ENCODE data around the gene NDST4.
"Not testable (repeated sequence)": the region's sequence is repeated elsewhere in the genome, so short reads cannot be mapped to it uniquely, and the experiment has no call there.

Gene NDST4

DNA sequence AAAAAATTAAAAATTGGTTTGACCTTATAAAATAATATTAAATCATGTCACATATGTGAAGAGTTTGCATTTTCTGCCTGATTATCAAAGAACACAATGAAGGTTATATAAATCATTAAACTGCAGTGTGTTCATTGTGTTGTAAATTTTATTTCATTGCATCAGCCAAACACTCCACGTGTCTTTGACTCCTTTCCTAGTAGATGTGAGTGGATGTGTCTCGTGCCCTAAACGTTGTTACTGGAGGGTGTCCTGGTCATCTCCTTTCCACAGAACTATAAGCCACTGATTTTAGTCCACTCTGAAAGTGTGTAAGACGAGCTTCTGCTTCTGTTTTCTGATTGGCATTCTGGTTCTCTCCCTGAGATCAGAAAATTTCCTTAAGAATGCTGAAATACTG lies 127.3 kb downstream of the NDST4 start:
- TF ChIP-seq, protein P1, sequence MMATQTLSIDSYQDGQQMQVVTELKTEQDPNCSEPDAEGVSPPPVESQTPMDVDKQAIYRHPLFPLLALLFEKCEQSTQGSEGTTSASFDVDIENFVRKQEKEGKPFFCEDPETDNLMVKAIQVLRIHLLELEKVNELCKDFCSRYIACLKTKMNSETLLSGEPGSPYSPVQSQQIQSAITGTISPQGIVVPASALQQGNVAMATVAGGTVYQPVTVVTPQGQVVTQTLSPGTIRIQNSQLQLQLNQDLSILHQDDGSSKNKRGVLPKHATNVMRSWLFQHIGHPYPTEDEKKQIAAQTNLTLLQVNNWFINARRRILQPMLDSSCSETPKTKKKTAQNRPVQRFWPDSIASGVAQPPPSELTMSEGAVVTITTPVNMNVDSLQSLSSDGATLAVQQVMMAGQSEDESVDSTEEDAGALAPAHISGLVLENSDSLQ (IDR thresholded peaks at IDR 0.05): no peak
- TF ChIP-seq CTBP1 (IDR thresholded peaks at IDR 0.05; ENCODE audit: borderline replicate concordance) (no peak), SP1 (IDR thresholded peaks at IDR 0.05) (no peak), L3MBTL2 (conservative IDR thresholded peaks at IDR 0.05) (no peak), ZNF384 (IDR thresholded peaks at IDR 0.05) (no peak), ELF4 (IDR thresholded peaks at IDR 0.05) (no peak), NFRKB (IDR thresholded peaks at IDR 0.05) (no peak), ARNT (IDR thresholded peaks at IDR 0.05) (no peak), FOXA1 (IDR thresholded peaks at IDR 0.05) (no peak), TARDBP (IDR thresholded peaks at IDR 0.05) (no peak), FOXK2 (IDR thresholded peaks at IDR 0.05) (no peak), FOXM1 (IDR thresholded peaks at IDR 0.05; ENCODE audit: borderline replicate concordance) (no peak), SUZ12 (IDR thresholded peaks at IDR 0.05) (no peak), BHLHE40 (IDR thresholded peaks at IDR 0.05; ENCODE audit: borderline replicate concordance) (no peak), LEF1 (IDR thresholded peaks at IDR 0.05; ENCODE audit: borderline replicate concordance) (no peak), HDGF (IDR thresholded peaks at IDR 0.05; ENCODE audit: borderline replicate concordance) (no peak)
- ChIA-PET CTCF (no interaction called here), POLR2A (no interaction called here)
- no peak for DNase-seq (ENCODE audit: extremely low spot score)

DNA sequence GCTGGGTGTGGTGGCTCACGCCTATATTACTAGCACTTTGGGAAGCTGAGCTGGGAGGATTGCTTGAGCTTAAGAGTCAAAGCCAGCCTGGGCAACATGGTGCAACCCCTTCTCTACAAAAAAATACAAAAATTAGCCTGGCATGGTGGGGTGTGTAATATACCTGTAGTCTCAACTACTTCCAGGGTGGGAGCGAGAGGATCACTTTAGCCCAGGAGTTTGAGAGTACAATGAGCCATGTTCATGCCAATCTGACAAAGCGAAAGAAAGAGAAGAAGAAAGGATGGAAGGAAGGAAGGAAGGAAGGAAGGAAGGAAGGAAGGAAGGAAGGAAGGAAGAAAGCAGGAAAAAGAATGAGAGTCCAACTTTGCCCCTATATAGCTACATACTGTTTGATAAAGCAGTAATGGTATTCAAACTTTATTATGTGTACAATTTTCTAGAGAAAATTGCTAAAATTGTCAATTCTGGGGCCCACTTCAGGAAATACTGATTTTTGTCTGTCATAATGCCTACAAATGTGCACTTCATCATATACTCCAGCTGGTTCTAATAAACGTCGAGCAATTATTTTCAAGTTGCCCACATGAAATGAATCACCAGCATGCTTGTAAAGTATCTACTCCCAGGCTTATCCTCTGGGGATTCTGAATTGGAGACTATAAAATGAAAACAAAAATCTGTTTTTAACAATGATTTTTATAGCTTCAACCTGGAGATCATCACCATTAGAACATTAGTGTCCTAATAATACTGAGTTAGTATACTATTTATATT lies 132.3 kb downstream of the NDST4 start:
- CTCF ChIA-PET: interaction anchor here (0.6 kb wide), 1 partner anchor 10 kb away, joined by 5 read pairs; no protein-coding TSS in a partner anchor
- DNase-seq (ENCODE audit: extremely low spot score): no peak
- TF ChIP-seq, protein P1 (IDR thresholded peaks at IDR 0.05): no peak
- TF ChIP-seq NFRKB (IDR thresholded peaks at IDR 0.05) (no peak), L3MBTL2 (conservative IDR thresholded peaks at IDR 0.05) (no peak), LEF1 (IDR thresholded peaks at IDR 0.05; ENCODE audit: borderline replicate concordance) (no peak), ELF4 (IDR thresholded peaks at IDR 0.05) (no peak), CTBP1 (IDR thresholded peaks at IDR 0.05; ENCODE audit: borderline replicate concordance) (no peak), SUZ12 (IDR thresholded peaks at IDR 0.05) (no peak), HDGF (IDR thresholded peaks at IDR 0.05; ENCODE audit: borderline replicate concordance) (no peak), ZNF384 (IDR thresholded peaks at IDR 0.05) (no peak), FOXA1 (IDR thresholded peaks at IDR 0.05) (no peak), FOXK2 (IDR thresholded peaks at IDR 0.05) (no peak), SP1 (IDR thresholded peaks at IDR 0.05) (no peak), ARNT (IDR thresholded peaks at IDR 0.05) (no peak), TARDBP (IDR thresholded peaks at IDR 0.05) (no peak)
- POLR2A ChIA-PET: no interaction called here

DNA sequence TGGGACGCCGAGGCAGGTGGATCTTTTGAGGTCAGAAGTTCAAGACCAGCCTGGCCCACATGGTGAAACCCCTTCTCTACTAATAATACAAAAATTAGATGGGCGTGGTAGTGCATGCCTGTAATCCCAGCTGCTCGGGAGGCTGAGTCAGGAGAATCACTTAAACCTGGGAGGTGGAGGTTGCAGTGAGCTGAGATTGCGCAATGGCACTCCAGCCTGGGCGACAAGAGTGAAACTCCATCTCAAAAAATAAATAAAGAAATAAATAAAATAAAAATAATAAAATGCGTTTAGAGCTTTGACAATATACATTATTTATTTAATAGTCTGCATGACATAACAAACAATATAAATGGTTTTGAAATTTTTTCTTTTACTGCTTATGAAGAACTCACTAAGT lies 133.0 kb downstream of the NDST4 start:
- POLR2A ChIA-PET; DNase-seq (ENCODE audit: extremely low spot score): not testable (repeated sequence)
- CTCF ChIA-PET: interaction anchor here (0.6 kb wide), 1 partner anchor 9 kb away, joined by 5 read pairs; no protein-coding TSS in a partner anchor

DNA sequence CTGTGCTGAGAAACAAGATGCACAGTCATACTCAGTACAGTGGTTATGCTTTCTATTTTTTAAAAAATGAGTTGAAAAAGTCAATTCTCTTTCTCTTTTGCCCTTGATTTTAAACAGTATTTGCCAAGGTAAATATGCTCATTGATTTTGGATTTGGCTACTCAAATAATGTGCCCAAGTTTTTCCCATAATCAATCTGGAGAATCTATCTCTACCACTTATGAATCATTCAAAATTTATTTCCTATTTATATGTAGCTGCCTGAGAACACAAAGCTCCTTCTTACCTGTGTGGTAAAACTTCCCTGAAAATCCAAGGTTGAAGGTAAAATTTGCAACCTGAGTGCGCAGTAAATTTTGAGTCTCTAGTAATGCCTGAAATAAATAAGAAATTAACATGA lies 136.5 kb downstream of the NDST4 start:
- DNase-seq (ENCODE audit: extremely low spot score): no peak
- CTCF ChIA-PET: no interaction called here
- TF ChIP-seq LEF1 (IDR thresholded peaks at IDR 0.05; ENCODE audit: borderline replicate concordance) (no peak), CTBP1 (IDR thresholded peaks at IDR 0.05; ENCODE audit: borderline replicate concordance) (no peak), ZNF384 (IDR thresholded peaks at IDR 0.05) (no peak), BHLHE40 (IDR thresholded peaks at IDR 0.05; ENCODE audit: borderline replicate concordance) (no peak), FOXA1 (IDR thresholded peaks at IDR 0.05) (no peak), ELF4 (IDR thresholded peaks at IDR 0.05) (no peak), FOXK2 (IDR thresholded peaks at IDR 0.05) (no peak), NFRKB (IDR thresholded peaks at IDR 0.05) (no peak), L3MBTL2 (conservative IDR thresholded peaks at IDR 0.05) (no peak), TARDBP (IDR thresholded peaks at IDR 0.05) (no peak), SUZ12 (IDR thresholded peaks at IDR 0.05) (no peak), FOXM1 (IDR thresholded peaks at IDR 0.05; ENCODE audit: borderline replicate concordance) (no peak), SP1 (IDR thresholded peaks at IDR 0.05) (no peak), HDGF (IDR thresholded peaks at IDR 0.05; ENCODE audit: borderline replicate concordance) (no peak), ARNT (IDR thresholded peaks at IDR 0.05) (no peak)
- TF ChIP-seq, protein P1 (IDR thresholded peaks at IDR 0.05): no peak
- POLR2A ChIA-PET: no interaction called here

DNA sequence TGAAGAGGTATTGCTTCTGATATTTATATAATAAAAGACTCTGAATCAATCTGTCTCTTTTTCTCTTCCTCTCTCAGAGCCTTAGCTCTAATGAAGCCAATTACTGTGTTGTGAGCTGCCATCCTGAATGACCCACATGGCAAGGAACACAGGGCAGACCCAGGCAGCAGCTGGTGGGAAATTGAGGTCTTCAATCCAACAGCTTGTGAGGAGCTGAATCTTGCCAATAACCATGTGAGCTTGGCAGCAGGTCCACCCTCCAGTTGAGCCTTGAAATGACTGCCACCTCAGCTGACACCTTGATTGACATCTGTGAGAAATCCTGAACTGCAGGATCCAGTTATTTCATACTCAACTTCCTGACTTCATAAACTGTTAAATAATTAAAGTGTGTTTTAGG lies 149.4 kb downstream of the NDST4 start:
- ChIA-PET POLR2A (no interaction called here), CTCF (no interaction called here)
- DNase-seq (ENCODE audit: extremely low spot score): no peak
- TF ChIP-seq SUZ12 (IDR thresholded peaks at IDR 0.05): no peak
- TF ChIP-seq, protein P1 (IDR thresholded peaks at IDR 0.05): peak; percentile 21; the same call in 1 of the 2 replicates
- TF ChIP-seq HDGF (IDR thresholded peaks at IDR 0.05; ENCODE audit: borderline replicate concordance): no peak

DNA sequence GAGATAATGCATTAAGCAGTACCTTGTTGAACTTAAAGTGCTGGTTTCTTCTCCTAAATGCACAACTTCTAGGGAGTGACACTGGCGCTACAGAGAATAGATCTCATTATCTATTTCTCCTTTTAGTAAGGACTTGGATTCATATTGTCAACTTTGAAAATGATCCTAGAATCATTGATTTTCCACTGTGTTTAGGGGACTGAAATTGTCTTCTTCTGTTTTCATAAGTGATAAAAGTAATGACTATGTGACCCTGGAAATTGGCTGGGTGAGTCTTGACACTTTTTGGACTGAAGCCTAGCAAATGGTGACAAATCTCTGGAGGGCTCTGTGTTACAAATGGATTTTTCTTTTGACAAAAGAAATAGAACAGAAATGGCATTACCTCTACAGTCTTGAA lies 167.8 kb downstream of the NDST4 start:
- ChIA-PET POLR2A (no interaction called here), CTCF (no interaction called here)
- DNase-seq (ENCODE audit: extremely low spot score): no peak
- TF ChIP-seq, protein P1 (IDR thresholded peaks at IDR 0.05): no peak
- no peak for TF ChIP-seq BHLHE40 (IDR thresholded peaks at IDR 0.05; ENCODE audit: borderline replicate concordance)
- TF ChIP-seq CTBP1 (IDR thresholded peaks at IDR 0.05; ENCODE audit: borderline replicate concordance): no peak
- TF ChIP-seq FOXM1 (IDR thresholded peaks at IDR 0.05; ENCODE audit: borderline replicate concordance): no peak

All from HEK293T (cell line).